NCI-H2196 (cell line): ENCODE data around the gene SH3TC1.

Experiments used
- DNase-seq: peaks from one replicate; lab custom pipeline; 2025; ENCODE audit not compliant: unreplicated experiment; lab: John Stamatoyannopoulos, UW

The SH3TC1 gene

GRCh38 chr4:8241211-8241779 is 42.2 kb downstream of the SH3TC1 start:
- no peak for DNase-seq

- peak; percentile 74 for DNase-seq
These were observed 43.0 kb downstream of the SH3TC1 start for GRCh38 chr4:8241895-8242696.

GRCh38 chr4:8242782-8243560 is 43.9 kb downstream of the SH3TC1 start:
- DNase-seq: no peak

GRCh38 chr4:8244001-8244757 is 45.1 kb downstream of the SH3TC1 start:
- DNase-seq: no peak

GRCh38 chr4:8244931-8245460 is 45.9 kb downstream of the SH3TC1 start:
- DNase-seq: no peak

GRCh38 chr4:8245884-8246833 is 47.1 kb downstream of the SH3TC1 start:
- DNase-seq: no peak

- no peak for DNase-seq
These were observed 48.2 kb downstream of the SH3TC1 start for GRCh38 chr4:8247047-8247930.

- no peak for DNase-seq
These were observed 49.0 kb downstream of the SH3TC1 start for GRCh38 chr4:8248091-8248490.

- no peak for DNase-seq
These were observed 51.1 kb downstream of the SH3TC1 start for GRCh38 chr4:8250227-8250626.

- DNase-seq: no peak
These were observed 51.5 kb downstream of the SH3TC1 start for GRCh38 chr4:8250637-8251036.

- DNase-seq: no peak
These were observed 52.2 kb downstream of the SH3TC1 start for GRCh38 chr4:8251110-8251883.

- DNase-seq: no peak
These were observed 53.4 kb downstream of the SH3TC1 start for GRCh38 chr4:8252301-8253173.

- no peak for DNase-seq
These were observed 55.0 kb downstream of the SH3TC1 start for GRCh38 chr4:8254076-8254475.

GRCh38 chr4:8255698-8256441 is 56.8 kb downstream of the SH3TC1 start:
- no peak for DNase-seq

GRCh38 chr4:8257854-8258253 is 58.8 kb downstream of the SH3TC1 start:
- DNase-seq: no peak

GRCh38 chr4:8258552-8259212 is 59.6 kb downstream of the SH3TC1 start:
- DNase-seq: no peak
